ENCODE measurements around the gene SMAD7.

SMAD7 gene

DNA sequence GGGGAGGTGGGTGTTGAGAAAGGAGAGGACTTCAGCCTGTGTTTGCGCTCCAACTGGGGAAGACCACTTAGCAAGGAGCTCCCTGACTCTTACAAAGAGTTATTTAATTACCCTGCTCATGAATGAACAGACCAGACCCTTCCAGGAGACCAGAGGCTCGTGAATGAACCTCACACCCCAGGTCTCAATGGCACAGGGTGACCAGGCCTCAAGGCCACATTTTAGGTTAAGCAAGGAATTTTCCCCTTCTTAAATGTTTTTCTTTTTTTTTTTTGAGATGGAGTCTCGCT is 25.3 kb downstream of the SMAD7 start:
- TF ChIP-seq, protein P1, sequence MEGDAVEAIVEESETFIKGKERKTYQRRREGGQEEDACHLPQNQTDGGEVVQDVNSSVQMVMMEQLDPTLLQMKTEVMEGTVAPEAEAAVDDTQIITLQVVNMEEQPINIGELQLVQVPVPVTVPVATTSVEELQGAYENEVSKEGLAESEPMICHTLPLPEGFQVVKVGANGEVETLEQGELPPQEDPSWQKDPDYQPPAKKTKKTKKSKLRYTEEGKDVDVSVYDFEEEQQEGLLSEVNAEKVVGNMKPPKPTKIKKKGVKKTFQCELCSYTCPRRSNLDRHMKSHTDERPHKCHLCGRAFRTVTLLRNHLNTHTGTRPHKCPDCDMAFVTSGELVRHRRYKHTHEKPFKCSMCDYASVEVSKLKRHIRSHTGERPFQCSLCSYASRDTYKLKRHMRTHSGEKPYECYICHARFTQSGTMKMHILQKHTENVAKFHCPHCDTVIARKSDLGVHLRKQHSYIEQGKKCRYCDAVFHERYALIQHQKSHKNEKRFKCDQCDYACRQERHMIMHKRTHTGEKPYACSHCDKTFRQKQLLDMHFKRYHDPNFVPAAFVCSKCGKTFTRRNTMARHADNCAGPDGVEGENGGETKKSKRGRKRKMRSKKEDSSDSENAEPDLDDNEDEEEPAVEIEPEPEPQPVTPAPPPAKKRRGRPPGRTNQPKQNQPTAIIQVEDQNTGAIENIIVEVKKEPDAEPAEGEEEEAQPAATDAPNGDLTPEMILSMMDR (IDR thresholded peaks at IDR 0.05; ENCODE audit: low read depth, low read length), result no peak
- Histone ChIP-seq H3K36me3 (peaks cover 46% of the 10 kb centered on the region), H3K4me3 (ENCODE audit: low read depth, low read length) (no peak overlapping the region), H3K9me3 (ENCODE audit: severe bottlenecking) (no peaks in the 10 kb centered on the region), H3K27ac (no peak overlapping the region), H3K27me3 (ENCODE audit: insufficient read depth, low read depth, severe bottlenecking) (no peaks in the 10 kb centered on the region)
- no peak for DNase-seq

DNA sequence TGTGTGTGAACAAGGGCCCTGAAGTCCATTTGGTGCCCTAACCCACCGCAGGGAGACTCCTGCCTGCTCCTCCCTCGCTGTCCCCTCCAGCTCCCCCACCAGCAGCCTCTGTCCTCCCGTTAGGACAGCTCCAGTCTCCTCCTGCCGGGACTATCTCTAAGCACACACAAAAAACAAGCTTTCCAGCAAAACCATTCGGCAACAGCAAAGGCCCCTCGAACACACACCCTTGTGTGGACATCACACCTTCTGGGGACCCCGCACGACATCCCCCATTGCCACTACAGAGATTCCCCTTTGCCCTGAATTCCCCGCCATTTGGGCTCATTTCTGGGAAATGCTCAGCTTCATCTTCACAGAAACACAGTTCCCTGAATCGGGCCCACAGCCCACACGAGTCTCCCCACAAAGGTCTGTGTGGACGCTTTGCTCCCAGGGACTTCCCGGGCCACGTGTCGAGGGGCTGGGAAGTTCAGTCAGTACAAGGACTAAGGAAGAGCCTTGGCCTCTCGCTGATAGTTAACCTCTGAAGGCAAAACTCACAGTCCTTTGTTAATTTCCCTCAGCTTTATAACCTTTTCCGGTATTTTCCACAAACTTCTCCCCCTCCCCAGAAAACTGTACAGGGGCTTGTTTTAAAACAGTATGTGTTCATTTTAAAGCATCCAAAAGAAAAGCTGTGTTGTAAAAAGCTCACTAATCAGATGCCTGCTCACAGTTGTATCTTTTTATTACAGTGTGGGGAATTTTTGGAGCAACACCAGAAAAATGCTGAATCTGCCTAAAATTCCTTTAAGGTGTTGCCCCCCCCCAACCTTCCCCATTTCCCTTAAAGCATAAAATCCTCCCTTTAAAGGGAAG is 25.9 kb downstream of the SMAD7 start:
- TF ChIP-seq, protein P1 (IDR thresholded peaks at IDR 0.05; ENCODE audit: low read depth, low read length), result no peak
- H3K36me3 ChIP-seq, result peaks cover 52% of the 10 kb centered on the region
- H3K27ac ChIP-seq, result no peak overlapping the region
- no peak overlapping the region for H3K4me3 ChIP-seq (ENCODE audit: low read depth, low read length)
- H3K9me3 ChIP-seq (ENCODE audit: severe bottlenecking), result no peaks in the 10 kb centered on the region
- no peak for DNase-seq
- no peaks in the 10 kb centered on the region for H3K27me3 ChIP-seq (ENCODE audit: insufficient read depth, low read depth, severe bottlenecking)

DNA sequence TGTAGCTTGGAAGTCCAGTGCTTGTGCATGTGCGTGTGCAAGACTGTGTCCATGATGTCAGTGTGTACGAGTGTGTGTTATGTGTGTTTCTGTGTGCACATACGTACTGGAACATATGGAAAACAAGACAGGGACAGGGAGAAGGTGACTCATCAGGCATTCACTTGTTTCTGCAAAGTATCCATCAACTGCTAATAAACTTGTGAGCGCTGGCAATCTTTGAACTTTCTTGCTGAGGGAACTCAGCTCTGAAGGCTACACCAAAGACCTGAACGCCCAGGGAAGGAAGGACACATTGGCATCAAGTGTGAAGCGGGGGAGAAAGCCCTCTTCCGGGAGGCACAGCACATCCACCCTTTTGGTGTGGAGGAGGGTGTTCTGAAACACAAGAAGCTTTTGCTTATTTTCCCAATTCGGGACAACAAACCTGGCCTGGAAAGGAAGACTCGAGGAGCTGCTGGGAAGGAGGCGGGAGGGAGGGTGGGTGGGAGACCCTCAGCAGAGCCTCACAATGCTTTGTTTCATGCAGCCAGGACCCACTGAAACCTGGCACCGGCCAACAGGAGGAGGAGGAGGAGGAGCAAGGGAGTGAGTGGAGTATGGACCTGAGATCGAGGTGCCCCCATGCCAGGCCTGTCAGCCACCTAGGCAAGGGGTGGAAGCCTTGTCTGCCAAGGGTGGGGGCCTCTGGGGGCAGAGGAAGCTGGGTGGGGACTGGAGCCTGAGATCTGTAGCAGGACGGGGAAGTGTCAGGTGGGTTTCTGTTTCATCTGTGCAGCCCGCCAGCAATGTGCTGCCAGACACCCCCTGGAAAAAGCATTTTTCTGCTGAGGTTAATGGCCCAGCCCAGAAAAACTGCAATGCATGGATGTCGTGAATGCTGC is 26.8 kb downstream of the SMAD7 start:
- no peak overlapping the region for H3K27ac ChIP-seq

DNA sequence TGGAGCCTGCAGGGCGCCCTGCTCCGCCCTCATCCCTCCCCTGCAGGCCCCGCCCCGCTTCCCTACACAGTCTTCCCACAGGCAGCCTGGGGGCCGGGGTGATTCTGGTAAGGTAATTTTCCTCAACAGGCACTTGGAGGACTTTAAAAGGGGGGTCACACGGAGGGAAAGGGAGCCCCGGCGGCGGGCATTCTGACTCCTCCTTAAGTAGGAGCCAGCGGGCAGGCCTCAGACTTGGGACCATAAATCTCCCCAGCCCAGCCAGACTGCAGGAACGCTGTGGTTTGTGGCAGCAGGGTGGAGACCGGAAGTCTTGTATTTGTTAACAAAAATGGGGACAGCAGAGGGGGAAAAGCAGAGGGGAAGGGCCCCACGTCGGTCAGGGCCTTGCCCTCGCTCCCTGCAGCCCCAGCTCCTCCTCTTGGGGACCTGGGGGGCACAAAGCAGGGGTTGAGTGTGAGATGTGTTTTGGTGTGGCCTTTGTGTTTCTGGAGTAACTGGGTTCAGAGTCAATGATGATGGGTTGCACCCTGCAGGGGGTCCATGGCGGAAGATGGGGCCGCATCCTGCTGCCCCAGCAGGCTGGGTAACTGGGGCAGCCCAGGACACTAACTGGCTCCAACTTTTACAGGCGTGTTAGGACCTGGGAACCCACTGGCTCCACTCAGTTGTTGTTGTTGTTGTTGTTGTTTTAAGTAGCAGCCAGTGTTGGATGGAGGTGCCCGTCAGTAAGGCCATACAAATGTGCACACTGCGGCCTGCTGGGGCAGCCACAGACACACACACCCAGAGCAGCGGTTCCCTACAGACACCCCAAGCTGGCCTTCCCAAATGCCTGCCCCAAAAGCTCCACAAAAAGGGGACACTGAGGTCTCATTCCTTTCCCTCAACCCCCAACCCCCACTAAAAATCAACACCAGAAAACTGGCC is 27.7 kb downstream of the SMAD7 start:
- DNase-seq, result no peak
- TF ChIP-seq, protein P1 (IDR thresholded peaks at IDR 0.05; ENCODE audit: low read depth, low read length), result no peak
- Histone ChIP-seq H3K4me3 (ENCODE audit: low read depth, low read length) (no peak overlapping the region), H3K9me3 (ENCODE audit: severe bottlenecking) (no peaks in the 10 kb centered on the region), H3K36me3 (peaks cover 57% of the 10 kb centered on the region), H3K27me3 (ENCODE audit: insufficient read depth, low read depth, severe bottlenecking) (no peaks in the 10 kb centered on the region), H3K27ac (no peak overlapping the region)

More for the DNA sequence above, 26.8 kb downstream of the SMAD7 start:
- TF ChIP-seq, protein P1 (IDR thresholded peaks at IDR 0.05; ENCODE audit: low read depth, low read length), result no peak
- H3K36me3 ChIP-seq, result peaks cover 57% of the 10 kb centered on the region
- H3K4me3 ChIP-seq (ENCODE audit: low read depth, low read length), result no peak overlapping the region
- H3K27me3 ChIP-seq (ENCODE audit: insufficient read depth, low read depth, severe bottlenecking), result no peaks in the 10 kb centered on the region
- no peak for DNase-seq
- no peaks in the 10 kb centered on the region for H3K9me3 ChIP-seq (ENCODE audit: severe bottlenecking)

DNA sequence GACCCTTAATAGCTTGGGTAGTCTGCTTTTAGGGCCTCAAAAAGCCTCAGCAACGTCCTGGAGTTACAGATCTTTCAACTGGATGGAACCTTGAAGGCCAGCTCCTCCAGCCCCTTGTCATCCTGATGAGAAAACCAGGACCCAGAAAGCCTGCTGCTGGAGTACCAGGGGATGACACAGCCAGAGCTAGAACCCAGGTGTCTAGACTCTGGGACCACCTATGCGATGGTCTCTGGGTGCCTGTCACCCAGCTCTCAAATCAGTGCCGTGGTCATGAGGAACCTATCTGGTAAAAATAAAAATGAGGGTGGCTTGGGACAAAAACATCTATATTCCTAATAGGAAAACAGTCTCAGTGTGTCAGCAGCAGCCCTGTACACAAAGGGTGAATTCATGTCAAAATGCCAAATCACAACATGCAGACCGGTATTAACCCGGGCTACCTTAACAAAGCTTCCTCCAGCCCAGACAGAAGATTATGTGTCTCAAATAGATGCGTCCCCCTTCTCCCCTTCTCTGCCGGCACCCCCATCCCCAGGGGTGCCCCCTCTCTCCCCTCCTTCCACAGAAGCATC is 28.5 kb downstream of the SMAD7 start:
- H3K4me3 ChIP-seq (ENCODE audit: low read depth, low read length), result no peak overlapping the region
- H3K27ac ChIP-seq, result no peak overlapping the region; the same call in 1 of the 2 replicates
- H3K36me3 ChIP-seq, result peaks cover 57% of the 10 kb centered on the region

More for the DNA sequence above, 28.5 kb downstream of the SMAD7 start:
- no peak for DNase-seq
- no peaks in the 10 kb centered on the region for H3K9me3 ChIP-seq (ENCODE audit: severe bottlenecking)
- H3K27me3 ChIP-seq (ENCODE audit: insufficient read depth, low read depth, severe bottlenecking), result no peaks in the 10 kb centered on the region
- TF ChIP-seq, protein P1 (IDR thresholded peaks at IDR 0.05; ENCODE audit: low read depth, low read length), result no peak

All from WERI-Rb-1 (cell line).